HG03432 (cell line): Measurements from ENCODE around the gene GHRHR.

Experiments used
- ATAC-seq: cut with Tn5 transposase; IDR thresholded peaks from one replicate; pipeline ENCODE4 v1.9.1; 2021; ENCODE audit warnings: mild to moderate bottlenecking, moderate library complexity; ENCODE audit not compliant: unreplicated experiment

The GHRHR gene

GRCh38 chr7:31002256-31002655 is 38.5 kb downstream of the GHRHR start:
- ATAC-seq: no peak

DNA sequence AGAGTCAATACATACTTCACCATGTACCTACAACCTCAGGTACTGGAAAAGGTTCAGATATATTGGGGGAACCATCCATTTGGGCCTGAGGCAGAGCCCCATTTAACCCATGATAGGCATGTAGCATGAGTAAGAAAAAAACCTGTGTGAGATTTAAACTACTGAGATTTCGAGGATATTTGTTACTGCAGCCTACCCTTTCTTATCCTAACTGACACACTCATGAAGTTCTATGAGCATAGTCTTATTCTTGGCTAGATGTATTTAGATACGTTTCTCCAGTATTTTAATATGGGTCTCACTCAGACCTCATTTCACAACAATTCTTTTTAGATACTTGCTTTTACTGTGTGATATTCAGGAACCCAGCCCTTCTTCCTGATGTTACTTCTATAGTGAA is 39.3 kb downstream of the GHRHR start:
- no peak for ATAC-seq

DNA sequence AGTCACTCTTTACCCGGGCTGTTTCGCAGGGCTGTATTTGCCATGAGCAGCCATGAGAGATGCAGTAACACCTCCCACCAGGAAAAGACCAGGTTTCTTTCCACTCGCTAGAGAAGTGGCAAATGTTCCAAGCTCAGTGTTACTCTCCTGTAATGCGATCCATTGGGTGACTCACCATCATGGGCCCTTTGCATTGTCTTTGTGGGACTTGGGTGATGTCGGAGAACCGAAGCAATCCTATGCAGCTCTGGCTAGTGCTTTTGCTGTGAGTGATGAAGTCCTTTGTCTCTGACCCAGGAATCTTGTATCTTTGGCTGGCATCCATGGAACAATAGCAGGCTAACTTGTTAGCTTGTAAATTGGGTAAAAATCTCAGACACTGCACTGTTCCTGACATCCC is 40.0 kb downstream of the GHRHR start:
- ATAC-seq: no peak

GRCh38 chr7:31004393-31004792 is 40.6 kb downstream of the GHRHR start:
- ATAC-seq: no peak

GRCh38 chr7:31006857-31007256 is 43.1 kb downstream of the GHRHR start:
- ATAC-seq: no peak

DNA sequence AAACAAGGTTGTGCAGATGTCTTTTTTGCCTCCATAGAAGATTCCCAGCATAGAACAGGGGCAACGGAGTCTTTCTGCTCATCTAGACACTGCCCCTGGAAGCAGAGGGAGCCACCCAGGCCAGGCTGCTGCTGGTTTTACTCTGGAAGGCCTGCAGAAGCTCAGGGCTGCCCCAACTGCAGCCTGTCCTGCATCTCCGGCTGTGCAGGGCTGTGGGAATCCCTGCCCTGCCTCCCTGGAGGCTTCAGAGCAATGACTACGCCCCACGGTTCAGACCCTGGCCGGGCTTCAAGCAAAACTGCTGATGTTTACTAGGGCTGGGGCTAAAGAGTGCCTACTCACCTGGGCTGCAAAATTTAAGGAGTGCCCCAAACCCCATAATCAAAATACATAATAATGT is 43.9 kb downstream of the GHRHR start:
- ATAC-seq: no peak

- no peak for ATAC-seq
Observed at GRCh38 chr7:31014826-31015225, 51.1 kb downstream of the GHRHR start.

- no peak for ATAC-seq
Observed at GRCh38 chr7:31017032-31017675, 53.4 kb downstream of the GHRHR start.

- no peak for ATAC-seq
Observed at GRCh38 chr7:31017721-31018120, 54.0 kb downstream of the GHRHR start.

GRCh38 chr7:31019509-31019908 is 55.8 kb downstream of the GHRHR start:
- no peak for ATAC-seq

DNA sequence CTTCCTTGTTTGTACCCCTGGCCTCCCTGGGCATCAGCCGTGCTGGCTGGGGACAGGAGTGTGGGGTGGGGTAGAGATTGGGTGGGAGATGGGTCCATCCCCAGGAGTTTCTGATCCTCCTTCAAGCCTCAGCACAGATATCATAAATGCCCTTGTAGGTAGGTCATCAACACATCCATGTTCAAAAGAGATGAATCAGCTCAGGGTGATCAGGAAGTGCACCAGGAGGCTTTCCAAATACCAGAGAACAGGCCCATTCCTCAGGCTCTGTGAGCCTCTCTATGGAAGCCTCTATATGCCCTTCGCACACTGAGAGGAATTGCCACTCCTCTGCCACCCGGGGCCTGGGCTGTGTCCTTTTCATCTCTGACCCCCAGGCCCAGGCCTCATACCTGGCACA is 56.4 kb downstream of the GHRHR start:
- ATAC-seq: no peak

DNA sequence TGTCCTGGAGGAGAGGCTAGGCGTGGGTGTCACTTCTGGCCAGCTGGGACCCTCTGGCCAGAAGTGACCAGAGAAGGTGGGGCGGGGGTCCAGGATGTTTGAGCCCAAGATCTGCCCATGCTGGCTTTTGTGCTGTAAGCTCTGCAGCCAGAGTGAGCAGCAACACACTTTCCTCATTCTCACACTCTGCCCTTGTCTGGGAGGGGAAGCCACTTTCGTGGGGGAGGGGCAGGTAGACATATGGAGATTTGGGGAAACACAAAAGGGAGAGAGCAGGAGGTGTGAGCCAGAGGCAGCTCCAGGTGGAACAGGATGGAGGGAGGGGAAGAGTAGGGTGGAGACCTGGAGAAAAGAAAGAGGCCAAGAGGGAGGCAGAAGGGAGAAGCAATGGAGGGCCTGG is 56.9 kb downstream of the GHRHR start:
- no peak for ATAC-seq

- ATAC-seq: no peak
Observed at GRCh38 chr7:31022117-31022516, 58.4 kb downstream of the GHRHR start.

GRCh38 chr7:31022726-31023125 is 59.0 kb downstream of the GHRHR start:
- no peak for ATAC-seq

DNA sequence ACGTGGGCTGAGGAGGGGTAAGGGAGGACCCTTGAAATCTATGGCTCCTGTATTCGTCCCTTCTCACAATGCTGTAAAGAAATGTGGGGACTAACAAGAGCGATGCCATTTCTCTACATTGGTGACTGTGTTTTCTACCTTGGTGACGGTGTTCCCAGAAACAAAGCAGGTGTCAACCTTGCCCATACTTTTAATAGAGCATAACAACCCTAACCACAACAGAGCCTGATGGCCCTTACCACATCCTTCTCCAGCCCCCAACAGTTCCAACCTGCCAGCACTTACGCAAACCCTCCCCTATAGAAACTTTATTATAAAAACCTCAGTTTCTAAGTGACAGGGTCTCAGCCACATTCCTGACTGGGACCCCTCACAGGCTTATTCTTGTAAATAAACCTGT is 60.1 kb downstream of the GHRHR start:
- ATAC-seq: peak; percentile 33

- peak; percentile 78 for ATAC-seq
Observed at GRCh38 chr7:31027161-31027965, 63.6 kb downstream of the GHRHR start.

- ATAC-seq: no peak
Observed at GRCh38 chr7:31028006-31028405, 64.3 kb downstream of the GHRHR start.

DNA sequence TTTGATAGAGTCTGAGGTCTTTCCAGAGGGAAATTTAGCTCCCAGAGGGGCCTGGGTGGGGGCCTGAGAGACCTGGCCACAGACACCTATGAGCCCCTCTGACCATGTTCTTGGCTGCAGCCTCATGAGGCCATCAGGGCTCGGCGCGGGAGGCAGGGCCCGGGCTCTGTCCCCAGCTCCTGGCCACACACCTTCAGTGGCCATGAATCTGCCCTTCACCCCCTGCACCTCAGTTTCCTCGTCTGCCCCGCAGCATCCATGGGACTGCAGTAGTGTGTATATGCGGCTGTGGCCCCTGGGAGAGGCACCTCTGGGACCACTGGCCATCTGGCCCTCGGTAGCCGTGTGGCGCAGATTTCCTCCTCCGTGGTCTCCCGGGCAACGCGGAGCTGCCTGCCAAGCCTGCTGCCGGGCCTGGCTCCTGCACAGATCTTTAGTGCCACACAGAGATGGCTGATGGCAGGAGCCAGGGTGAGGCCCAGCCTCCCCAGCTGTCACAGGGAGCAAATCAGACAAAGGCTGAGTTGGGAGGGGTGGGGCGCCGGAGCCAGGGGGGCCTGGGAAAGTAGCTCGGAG is 64.8 kb downstream of the GHRHR start:
- ATAC-seq: no peak
